Measurements from ENCODE around the gene ZNF718.
"Not testable (repeated sequence)": the region's sequence is repeated elsewhere in the genome, so short reads cannot be mapped to it uniquely, and the experiment has no call there.

Gene ZNF718

GRCh38 chr4:161496-162284 is 37.4 kb downstream of the ZNF718 start:
- DNase-seq, result no peak

DNA sequence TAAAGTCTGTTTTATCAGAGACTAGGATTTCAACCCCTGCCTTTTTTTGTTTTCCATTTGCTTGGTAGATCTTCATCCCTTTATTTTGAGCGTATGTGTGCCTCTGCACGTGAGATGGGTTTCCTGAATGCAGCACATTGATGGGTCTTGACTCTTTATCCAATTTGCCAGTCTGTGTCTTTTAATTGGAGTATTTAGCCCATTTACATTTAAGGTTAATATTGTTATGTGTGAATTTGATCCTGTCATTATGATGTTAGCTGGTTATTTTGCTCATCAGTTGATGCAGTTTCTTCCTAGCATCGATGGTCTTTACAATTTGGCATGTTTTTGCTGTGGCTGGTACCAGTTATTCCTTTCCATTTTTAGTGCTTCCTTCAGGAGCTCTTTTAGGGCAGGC is 45.3 kb downstream of the ZNF718 start:
- not testable (repeated sequence) for DNase-seq

DNA sequence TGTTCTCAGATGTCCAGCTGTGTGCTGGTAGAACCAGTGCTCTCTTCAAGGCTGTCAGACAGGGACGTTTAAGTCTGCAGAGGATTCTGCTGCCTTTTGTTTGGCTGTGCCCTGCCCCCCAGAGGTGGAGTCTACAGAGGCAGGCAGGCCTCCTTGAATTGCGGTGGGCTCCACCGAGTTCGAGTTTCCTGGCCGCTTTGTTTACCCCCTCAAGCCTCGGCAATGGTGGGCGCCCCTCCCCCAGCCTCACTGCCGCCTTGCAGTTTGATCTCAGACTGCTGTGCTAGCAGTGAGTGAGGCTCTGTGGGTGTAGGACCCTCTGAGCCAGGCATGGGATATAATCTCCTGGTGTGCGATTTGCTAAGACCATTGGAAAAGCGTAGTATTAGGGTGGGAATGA is 47.0 kb downstream of the ZNF718 start:
- not testable (repeated sequence) for DNase-seq

- DNase-seq, result no peak
These were observed 49.5 kb downstream of the ZNF718 start for GRCh38 chr4:173666-174314.

GRCh38 chr4:175986-176385 is 51.7 kb downstream of the ZNF718 start:
- DNase-seq, result no peak

DNA sequence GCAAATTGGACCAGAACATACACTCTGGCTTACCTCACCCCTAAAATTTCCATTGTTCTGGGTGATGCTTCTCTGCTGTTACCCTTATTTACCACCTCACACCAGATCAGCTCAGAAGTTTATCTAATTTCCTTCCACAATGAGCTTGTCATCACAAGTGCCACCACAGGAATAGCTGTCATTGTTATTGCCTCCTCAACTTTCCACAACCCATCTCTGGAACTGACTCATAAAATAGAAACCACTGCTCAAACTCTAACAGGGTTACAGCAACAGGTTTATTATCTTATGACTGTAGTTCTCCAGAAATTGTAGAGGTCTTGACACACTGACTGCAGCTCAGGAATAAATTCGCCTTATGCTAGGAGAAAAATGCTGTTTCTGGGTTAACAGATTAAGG is 52.7 kb downstream of the ZNF718 start:
- DNase-seq, result no peak

GRCh38 chr4:182225-182624 is 57.9 kb downstream of the ZNF718 start:
- not testable (repeated sequence) for DNase-seq

DNA sequence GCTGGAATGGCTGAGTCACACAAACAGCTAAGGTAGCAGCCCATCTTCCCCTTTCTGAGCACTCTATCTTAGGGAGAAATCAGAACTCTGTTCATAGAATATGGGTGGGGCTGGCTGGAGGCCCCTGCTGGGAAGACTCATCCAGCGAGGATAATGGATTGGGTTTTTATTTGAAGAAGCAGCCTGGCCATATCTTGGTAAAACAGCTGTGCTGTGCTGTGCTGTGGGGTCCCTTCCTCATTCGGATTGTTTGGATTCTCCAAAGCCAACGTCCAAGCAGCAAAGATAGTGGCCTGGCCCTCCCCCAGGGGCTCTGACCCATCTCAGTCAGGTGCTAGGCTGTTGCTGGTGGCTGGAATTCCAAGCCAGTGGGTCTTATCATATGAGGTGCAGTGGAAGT is 63.8 kb downstream of the ZNF718 start:
- DNase-seq, result no peak

DNA sequence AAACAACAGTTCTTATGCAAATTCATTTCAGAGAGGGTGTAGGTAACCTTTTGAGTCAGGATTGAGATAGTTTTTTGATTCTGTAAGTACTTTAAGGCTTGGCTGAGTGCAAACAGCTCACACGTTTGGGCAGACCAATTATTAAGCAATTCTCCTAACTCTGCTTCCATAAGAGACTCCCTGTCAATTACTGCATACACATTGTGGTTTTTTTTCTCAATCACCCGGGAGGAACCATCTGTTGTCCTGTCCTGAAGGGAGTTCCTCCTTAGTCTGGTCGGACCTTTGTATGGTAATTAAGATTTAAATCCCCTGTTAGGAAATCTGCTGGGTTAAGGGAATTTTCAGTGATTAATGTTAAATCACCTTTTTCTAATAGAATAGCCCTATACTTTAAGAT is 70.9 kb downstream of the ZNF718 start:
- DNase-seq, result not testable (repeated sequence)

- no peak for DNase-seq
These were observed 76.6 kb downstream of the ZNF718 start for GRCh38 chr4:200936-201335.

- DNase-seq, result not testable (repeated sequence)
These were observed 78.5 kb downstream of the ZNF718 start for GRCh38 chr4:202822-203221.

GRCh38 chr4:205097-205756 is 80.9 kb downstream of the ZNF718 start:
- DNase-seq, result no peak

GRCh38 chr4:206054-206453 is 81.8 kb downstream of the ZNF718 start:
- DNase-seq, result no peak

DNA sequence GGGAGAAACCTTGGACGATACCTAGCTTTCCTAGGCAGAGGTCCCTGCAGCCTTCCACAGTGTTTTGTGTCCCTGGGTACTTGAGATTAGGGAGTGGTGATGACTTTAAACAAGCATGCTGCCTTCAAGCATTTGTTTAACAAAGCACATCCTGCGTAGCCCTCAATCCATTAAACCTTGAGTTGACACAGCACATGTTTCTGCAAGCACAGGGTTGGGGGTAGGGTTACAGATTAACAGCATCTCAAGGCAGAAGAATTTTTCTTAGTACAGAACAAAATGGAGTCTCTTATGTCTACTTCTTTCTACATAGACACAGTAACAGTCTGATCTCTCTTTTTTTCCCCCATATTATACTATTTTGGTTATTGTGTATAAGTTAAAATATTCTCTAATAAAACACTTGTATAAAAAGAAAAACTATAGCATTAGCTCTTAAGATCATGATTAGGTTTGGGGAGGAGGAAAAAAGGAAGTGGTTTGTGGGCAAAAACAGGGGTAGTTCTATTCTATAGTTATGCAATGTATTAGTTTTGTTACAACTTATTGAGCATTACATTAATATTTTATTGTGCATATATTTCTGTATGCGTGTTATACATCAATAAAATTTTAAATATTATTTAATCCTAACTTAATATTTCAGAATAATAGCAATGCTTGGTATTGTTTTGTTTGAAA is 84.3 kb downstream of the ZNF718 start:
- not testable (repeated sequence) for DNase-seq

- DNase-seq, result no peak
These were observed 86.8 kb downstream of the ZNF718 start for GRCh38 chr4:211033-211511.

GRCh38 chr4:212438-213188 is 88.3 kb downstream of the ZNF718 start:
- no peak for DNase-seq

DNA sequence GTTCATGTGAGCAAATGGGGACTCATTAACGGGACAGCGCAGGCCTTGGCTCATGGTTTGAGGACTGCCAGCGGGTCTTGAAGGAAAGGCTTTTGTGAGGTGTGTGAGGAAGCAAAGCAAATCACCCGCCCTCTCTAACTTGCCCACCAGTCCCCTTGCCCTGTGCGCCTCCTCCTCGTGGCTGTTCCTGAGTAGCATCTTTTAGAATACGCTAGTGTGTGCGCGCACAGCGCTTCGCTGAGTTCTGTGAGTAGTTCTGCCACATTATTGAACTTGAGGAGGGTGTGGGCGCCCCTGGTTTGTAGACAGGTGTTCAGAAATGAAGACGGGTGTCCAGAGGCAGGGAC is 88.9 kb downstream of the ZNF718 start:
- not testable (repeated sequence) for DNase-seq
